Stimulated activated CD8-positive, alpha-beta memory T cell treated with anti-CD3 and anti-CD28 coated beads, Interleukin-15, amount 100 ng/mL, for 1 hour (primary cell): ENCODE measurements around the gene VPS37C.
"Not testable (repeated sequence)": the region's sequence is repeated elsewhere in the genome, so short reads cannot be mapped to it uniquely, and the experiment has no call there.

Experiments used
- DNase-seq: peaks from one replicate; pipeline ENCODE4 v3.0.0-alpha.2; 2020; ENCODE audit warnings: low read depth

VPS37C gene

GRCh38 chr11:61161190-61162091, at the start of gene VPS37C:
TSS of gene VPS37C (minus strand) at chr11:61161426. CDS start at chr11:61138829, 22,597 bp downstream.
- DNase-seq, result peak; percentile 89

GRCh38 chr11:61210629-61211028, 49.4 kb upstream of the VPS37C start:
- DNase-seq, result not testable (repeated sequence)

GRCh38 chr11:61207636-61208310, 46.5 kb upstream of the VPS37C start:
- DNase-seq, result not testable (repeated sequence)

GRCh38 chr11:61204502-61205059, 43.4 kb upstream of the VPS37C start:
- DNase-seq, result not testable (repeated sequence)

- not testable (repeated sequence) for DNase-seq
Observed at GRCh38 chr11:61203873-61204272, 42.6 kb upstream of the VPS37C start.

- DNase-seq, result not testable (repeated sequence)
Observed at GRCh38 chr11:61202950-61203746, 41.9 kb upstream of the VPS37C start, which contains the start of gene PGA3. TSS of gene PGA3 (plus strand) at chr11:61203515. CDS start at chr11:61203565, 50 bp downstream.

GRCh38 chr11:61201476-61201875, 40.2 kb upstream of the VPS37C start:
- no peak for DNase-seq

GRCh38 chr11:61198948-61199523, 37.8 kb upstream of the VPS37C start:
- no peak for DNase-seq

GRCh38 chr11:61198361-61198760, 37.1 kb upstream of the VPS37C start:
- DNase-seq, result no peak

GRCh38 chr11:61195719-61196118, 34.5 kb upstream of the VPS37C start:
- no peak for DNase-seq

GRCh38 chr11:61194981-61195695, 33.9 kb upstream of the VPS37C start:
- DNase-seq, result no peak

GRCh38 chr11:61194169-61194671, 33.0 kb upstream of the VPS37C start:
- no peak for DNase-seq

GRCh38 chr11:61193596-61193995, 32.4 kb upstream of the VPS37C start:
- DNase-seq, result no peak

GRCh38 chr11:61189933-61190332, 28.7 kb upstream of the VPS37C start:
- DNase-seq, result no peak

- peak; percentile 72 for DNase-seq
Observed at GRCh38 chr11:61187505-61188130, 26.4 kb upstream of the VPS37C start.

GRCh38 chr11:61186504-61186903, 25.3 kb upstream of the VPS37C start:
- DNase-seq, result no peak

- no peak for DNase-seq
Observed at GRCh38 chr11:61183645-61184044, 22.4 kb upstream of the VPS37C start.

- no peak for DNase-seq
Observed at GRCh38 chr11:61181489-61181888, 20.3 kb upstream of the VPS37C start.

- not testable (repeated sequence) for DNase-seq
Observed at GRCh38 chr11:61180205-61180604, 19.0 kb upstream of the VPS37C start.

- DNase-seq, result no peak
Observed at GRCh38 chr11:61176446-61176845, 15.2 kb upstream of the VPS37C start.
